GM18505 (cell line): ENCODE results near the gene DIAPH2.
"Not testable (repeated sequence)": the region's sequence is repeated elsewhere in the genome, so short reads cannot be mapped to it uniquely, and the experiment has no call there.

Experiments used
- ATAC-seq: cut with Tn5 transposase; IDR thresholded peaks from one replicate; pipeline ENCODE4 v1.9.1; 2021; ENCODE audit not compliant: unreplicated experiment
- POLR2A ChIP-seq: IDR thresholded peaks from 4 replicates; pipeline ENCODE4 v1.6.1; 2011; ENCODE audit warnings: borderline replicate concordance; ENCODE audit not compliant: insufficient read depth, insufficient read length; ENCODE audit errors: extremely low read depth

Gene DIAPH2

DNA sequence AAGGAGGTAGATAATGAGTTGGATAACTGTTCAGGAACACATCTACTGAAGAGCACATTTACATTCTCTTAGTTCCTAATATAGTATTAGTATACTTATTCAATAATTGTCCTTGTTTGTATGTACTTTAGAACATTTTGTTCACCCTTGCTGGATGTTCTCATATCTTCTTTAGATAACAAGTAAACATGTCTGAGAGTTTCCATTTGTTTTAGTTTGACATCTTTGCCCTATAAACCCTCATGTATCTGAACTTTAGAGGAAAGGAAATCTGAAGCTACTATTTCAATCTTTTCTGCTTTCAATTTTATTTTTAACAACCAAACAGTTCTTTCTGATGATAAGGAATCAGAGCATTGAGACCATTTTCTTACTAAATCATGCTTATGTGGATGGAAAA lies 717.7 kb downstream of the DIAPH2 start:
- no peak for ATAC-seq
- no peak for TF ChIP-seq POLR2A

- TF ChIP-seq POLR2A: no peak
- no peak for ATAC-seq
Measured at GRCh38 chrX:97402903-97403302, 718.3 kb downstream of the DIAPH2 start.

DNA sequence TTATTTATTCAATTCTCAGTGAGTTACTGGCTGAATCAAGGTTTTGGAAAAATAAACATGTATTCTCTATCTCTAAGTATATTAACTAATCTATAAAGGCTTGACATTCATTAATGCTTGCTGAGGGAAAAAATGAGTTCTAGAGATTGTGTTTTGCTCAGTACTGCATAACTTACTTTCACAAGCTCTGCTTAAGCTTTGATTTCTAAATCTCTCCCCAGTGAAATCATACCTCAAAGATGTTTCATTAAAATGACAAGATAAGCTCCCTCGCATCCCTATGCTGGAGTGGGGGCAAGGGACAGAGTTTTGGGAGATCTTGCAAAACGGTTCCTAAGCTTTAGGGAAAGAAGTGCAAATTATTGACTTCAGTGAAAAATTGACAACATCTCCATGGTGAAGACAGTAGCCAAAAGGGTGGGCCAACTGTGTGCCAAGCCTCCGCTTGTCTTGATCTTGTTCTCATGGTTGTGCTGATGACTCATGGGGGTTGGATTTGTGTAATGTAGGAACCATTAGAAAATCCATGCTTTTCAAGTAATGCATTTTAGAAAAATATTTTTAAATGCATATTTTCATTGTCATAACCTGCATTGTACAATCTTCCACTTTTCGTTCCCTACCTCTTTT lies 720.5 kb downstream of the DIAPH2 start:
- no peak for TF ChIP-seq POLR2A
- ATAC-seq: no peak

- ATAC-seq: not testable (repeated sequence)
Measured at GRCh38 chrX:97409632-97410415, 725.2 kb downstream of the DIAPH2 start.

DNA sequence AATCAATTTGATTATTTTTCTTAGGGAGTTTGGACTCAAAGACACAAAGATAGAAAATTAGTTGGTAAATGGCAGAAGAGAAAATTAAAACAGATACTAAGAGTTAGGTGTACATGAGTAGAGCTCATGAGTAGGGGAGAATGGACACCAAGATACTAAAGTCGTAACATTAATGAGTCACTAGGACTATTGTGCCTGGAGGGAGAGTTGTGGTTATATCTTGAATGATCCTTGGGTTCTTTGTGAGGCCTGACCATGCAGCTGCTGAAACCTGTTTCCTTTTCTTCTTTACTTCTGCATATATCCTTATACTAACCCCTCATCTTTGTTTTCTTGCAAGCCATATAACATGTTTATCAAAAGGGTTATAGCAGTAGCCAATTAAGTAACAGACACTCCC lies 731.8 kb downstream of the DIAPH2 start:
- TF ChIP-seq POLR2A: no peak
- ATAC-seq: no peak

- no peak for ATAC-seq
- no peak for TF ChIP-seq POLR2A
Measured at GRCh38 chrX:97429101-97429500, 744.5 kb downstream of the DIAPH2 start.

DNA sequence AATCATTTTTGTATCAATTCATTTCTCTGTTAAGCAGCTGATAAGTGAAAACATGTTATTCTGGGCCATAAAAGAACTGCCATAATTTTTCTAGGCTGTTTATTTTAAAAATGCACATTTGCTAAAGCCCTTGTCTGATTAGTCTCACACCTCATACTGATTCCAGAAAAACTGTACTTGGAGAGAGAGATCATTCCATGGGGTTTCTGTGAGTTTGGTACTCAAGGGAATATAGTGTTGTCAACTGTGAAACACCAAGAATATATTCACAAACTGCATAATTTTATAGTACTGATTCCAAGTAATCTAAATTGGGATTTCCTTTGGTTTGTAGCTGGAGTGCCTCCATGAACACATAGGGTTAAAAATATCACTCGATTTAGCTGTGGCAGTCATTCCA lies 746.6 kb downstream of the DIAPH2 start:
- ATAC-seq: no peak
- no peak for TF ChIP-seq POLR2A

DNA sequence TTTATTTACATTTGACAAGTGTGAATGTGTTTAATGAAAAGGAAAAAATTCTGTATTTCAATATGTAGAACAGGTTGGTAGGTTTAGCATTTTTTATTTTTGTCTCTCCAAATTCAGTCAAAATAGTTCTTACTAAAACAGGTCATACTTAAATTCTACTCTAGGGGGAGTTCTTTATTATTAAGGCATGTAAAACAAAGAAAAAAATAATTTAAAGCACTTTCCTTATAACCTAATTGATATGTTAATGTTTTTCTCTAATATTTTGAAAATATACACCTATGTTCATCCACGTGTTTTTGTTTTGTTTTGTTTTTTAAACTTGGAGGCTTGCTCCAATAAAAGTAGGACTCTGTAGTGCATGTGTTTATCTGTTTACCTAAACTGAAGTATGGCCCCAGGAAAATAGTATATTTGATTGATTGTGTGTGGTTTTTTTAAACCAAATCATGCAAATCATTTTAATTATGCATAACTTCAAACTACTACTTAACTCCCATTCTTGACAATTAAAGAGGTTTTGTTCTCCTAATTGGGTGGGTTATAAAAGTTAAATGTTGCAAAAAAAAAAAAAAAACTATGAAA lies 761.7 kb downstream of the DIAPH2 start:
- no peak for TF ChIP-seq POLR2A
- no peak for ATAC-seq

- no peak for ATAC-seq
- no peak for TF ChIP-seq POLR2A
Measured at GRCh38 chrX:97447306-97447705, 762.7 kb downstream of the DIAPH2 start.

DNA sequence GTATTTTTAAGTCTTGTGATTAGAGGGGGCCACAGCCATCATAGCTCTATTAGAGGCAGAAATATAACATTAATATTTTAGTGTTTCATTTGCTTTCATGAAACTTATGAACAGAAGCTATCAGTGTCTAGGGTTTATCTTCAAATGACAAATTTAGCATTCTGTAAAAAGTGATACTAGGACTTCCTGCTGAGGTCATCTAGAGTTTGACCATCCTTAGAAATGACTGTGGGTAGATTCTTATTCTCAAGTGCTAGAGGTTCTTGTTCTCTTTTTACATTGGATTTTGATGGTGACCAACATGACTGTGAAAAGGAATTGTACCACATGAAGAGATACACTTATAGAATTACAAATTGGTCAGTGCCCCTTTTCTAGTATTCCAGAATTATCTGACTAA lies 767.6 kb downstream of the DIAPH2 start:
- no peak for ATAC-seq
- no peak for TF ChIP-seq POLR2A

GRCh38 chrX:97461763-97462162 lies 777.1 kb downstream of the DIAPH2 start:
- TF ChIP-seq POLR2A: no peak
- no peak for ATAC-seq

DNA sequence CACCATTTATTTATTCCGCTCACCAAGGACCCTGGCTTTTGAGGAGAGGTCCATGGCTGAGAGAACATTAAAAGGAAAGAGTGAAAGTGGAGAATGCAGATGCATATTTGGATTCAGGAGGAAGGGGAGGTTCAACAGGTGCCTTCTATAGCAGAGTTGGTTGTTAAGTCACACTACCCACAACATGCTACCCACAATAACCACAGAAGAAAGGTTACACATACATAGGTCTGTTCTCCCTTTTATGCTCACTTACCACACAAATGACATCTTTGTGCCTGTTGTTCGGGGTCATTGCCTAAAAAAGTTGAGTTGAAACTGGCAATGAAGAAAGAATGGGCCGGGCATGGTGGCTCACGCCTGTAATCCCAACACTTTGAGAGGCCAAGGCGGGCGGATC lies 786.4 kb downstream of the DIAPH2 start:
- no peak for ATAC-seq
- no peak for TF ChIP-seq POLR2A

DNA sequence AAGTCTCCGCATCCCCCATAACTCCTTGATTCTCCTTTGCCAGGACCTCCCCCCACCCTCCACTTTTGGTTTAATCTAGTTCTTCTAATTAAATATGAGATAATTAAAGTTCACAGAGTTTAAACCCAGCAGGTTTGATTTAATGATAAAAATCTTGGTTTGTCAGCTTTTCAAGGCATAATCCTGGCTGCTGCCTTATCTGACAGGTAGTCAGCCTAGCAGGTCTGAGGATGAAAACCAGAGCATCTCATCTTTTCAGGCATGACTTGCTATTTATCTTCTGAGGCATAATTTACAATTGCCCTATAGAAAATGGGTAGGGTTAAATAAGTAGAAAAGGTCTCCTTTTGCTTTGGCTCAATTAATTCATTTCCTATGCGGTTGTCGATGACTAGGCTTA lies 790.3 kb downstream of the DIAPH2 start:
- ATAC-seq: no peak
- no peak for TF ChIP-seq POLR2A
